ENCODE data around the gene ZNF605. TPM values are rescaled to one million over a fixed set of nuclear protein-coding genes. Genes with fewer than 3 reads are reported as not detected.

Gene ZNF605
- total and polyA plus RNA-seq, 2 of the 8 experiments (the other 6 are each of a cell fraction or from before 2014, with no cell fraction given) = 3.6 to 20.3 TPM

GRCh38 chr12:132936163-132936562 is 19.9 kb downstream of the ZNF605 start (continued):
- no peak for TF ChIP-seq CHD7 (IDR thresholded peaks at IDR 0.05; ENCODE audit: insufficient replicate concordance, low read length)
- no peak for TF ChIP-seq PHF8 (conservative IDR thresholded peaks at IDR 0.05; ENCODE audit: low read depth, low read length)
- TF ChIP-seq MAFK (IDR thresholded peaks at IDR 0.05; ENCODE audit: low read depth, low read length) = no peak
- TF ChIP-seq SUZ12 (IDR thresholded peaks at IDR 0.05; ENCODE audit: low read length) = no peak
- no peak for TF ChIP-seq RNF2 (IDR thresholded peaks at IDR 0.05; ENCODE audit: borderline replicate concordance, low read depth, low read length, missing control alignments, poor library complexity, severe bottlenecking)
- TF ChIP-seq SP4 (IDR thresholded peaks at IDR 0.05; ENCODE audit: low read length) = no peak
- TF ChIP-seq CREB1 (IDR thresholded peaks at IDR 0.05) = no peak
- TF ChIP-seq SIRT6 (IDR thresholded peaks at IDR 0.05; ENCODE audit: low read length) = no peak
- TF ChIP-seq NRF1 (IDR thresholded peaks at IDR 0.05; ENCODE audit: low read depth, low read length) = no peak
- no peak for TF ChIP-seq BACH1 (IDR thresholded peaks at IDR 0.05; ENCODE audit: low read length)
- TF ChIP-seq CEBPB (IDR thresholded peaks at IDR 0.05; ENCODE audit: low read depth, low read length) = no peak
- TF ChIP-seq CHD2 (IDR thresholded peaks at IDR 0.05; ENCODE audit: low read length) = no peak
- no peak for TF ChIP-seq TAF7 (optimal IDR thresholded peaks at IDR 0.05; ENCODE audit: borderline replicate concordance, low read depth, low read length)
